NOMO-1 treated with DMSO at 0.1 percent for 48 hours (cell line): Measurements from ENCODE around the gene CASK.

Source experiments
- DNase-seq: peaks from one replicate; lab custom pipeline; 2025; ENCODE audit not compliant: unreplicated experiment; lab: John Stamatoyannopoulos, UW

CASK gene

GRCh38 chrX:41913476-41913875 lies 9.9 kb downstream of the CASK start:
- no peak for DNase-seq

GRCh38 chrX:41912923-41913322 lies 10.4 kb downstream of the CASK start:
- peak; percentile 6 for DNase-seq

GRCh38 chrX:41909068-41909467 lies 14.3 kb downstream of the CASK start:
- DNase-seq, result no peak

- no peak for DNase-seq
Observed at GRCh38 chrX:41906515-41907187, 16.7 kb downstream of the CASK start.

- DNase-seq, result no peak
Observed at GRCh38 chrX:41903544-41903943, 19.8 kb downstream of the CASK start.

GRCh38 chrX:41900321-41900720 lies 23.0 kb downstream of the CASK start:
- no peak for DNase-seq

GRCh38 chrX:41895826-41896225 lies 27.5 kb downstream of the CASK start:
- DNase-seq, result no peak

GRCh38 chrX:41890026-41890423 lies 33.3 kb downstream of the CASK start:
- DNase-seq, result no peak

GRCh38 chrX:41889317-41890025 lies 33.9 kb downstream of the CASK start:
- DNase-seq, result no peak

GRCh38 chrX:41887691-41888090 lies 35.7 kb downstream of the CASK start:
- DNase-seq, result no peak

GRCh38 chrX:41885724-41886123 lies 37.6 kb downstream of the CASK start:
- DNase-seq, result no peak

GRCh38 chrX:41881166-41881565 lies 42.2 kb downstream of the CASK start:
- peak; percentile 55 for DNase-seq

- DNase-seq, result no peak
Observed at GRCh38 chrX:41877167-41877566, 46.2 kb downstream of the CASK start.

- no peak for DNase-seq
Observed at GRCh38 chrX:41875142-41875541, 48.2 kb downstream of the CASK start.

GRCh38 chrX:41870719-41871151 lies 52.6 kb downstream of the CASK start:
- DNase-seq, result no peak

GRCh38 chrX:41868392-41868977 lies 54.9 kb downstream of the CASK start:
- DNase-seq, result no peak

GRCh38 chrX:41863343-41864203 lies 59.8 kb downstream of the CASK start:
- no peak for DNase-seq

- no peak for DNase-seq
Observed at GRCh38 chrX:41862562-41863184, 60.7 kb downstream of the CASK start.

- no peak for DNase-seq
Observed at GRCh38 chrX:41858161-41858775, 65.1 kb downstream of the CASK start.

- DNase-seq, result no peak
Observed at GRCh38 chrX:41857670-41858069, 65.7 kb downstream of the CASK start.
